ENCODE measurements around the gene QPCT. TPM values are rescaled to one million over a fixed set of nuclear protein-coding genes. Genes with fewer than 3 reads are reported as not detected.
"Not testable (repeated sequence)": the region's sequence is repeated elsewhere in the genome, so short reads cannot be mapped to it uniquely, and the experiment has no call there.

Gene QPCT
- 6.3 TPM for total RNA-seq
- polyA plus RNA-seq (ENCODE audit: insufficient read depth in 1 of 8, insufficient read length in 8 of 8, low replicate concordance in 1 of 8), result 10 to 100 TPM in 1 of 8 donors, 1 to 10 TPM in 7; 3.3 to 10.2 (median 5.9) TPM
- long read RNA-seq, donor 1, partial matches to known transcripts, result 0 of 1 reads
- long read RNA-seq, donor 1, other reads (novel, unspliced or antisense), result 0 of 1 reads
- long read RNA-seq, donor 2, partial matches to known transcripts, result 0 of 1 reads
- long read RNA-seq, donor 2, other reads (novel, unspliced or antisense), result 0 of 1 reads
- long read RNA-seq, donor 3, transcript QPCT-201 (7 exons, 1,739 nt), result major isoform, 5 of 5 reads
- long read RNA-seq, donor 3, partial matches to known transcripts, result 0 of 5 reads
- long read RNA-seq, donor 3, other reads (novel, unspliced or antisense), result 0 of 5 reads
- long read RNA-seq, donor 4, transcript QPCT-201 (7 exons, 1,739 nt), result major isoform, 6 of 6 reads
- long read RNA-seq, donor 4, partial matches to known transcripts, result 0 of 6 reads
- long read RNA-seq, donor 4, other reads (novel, unspliced or antisense), result 0 of 6 reads
- long read RNA-seq, donor 5, partial matches to known transcripts, result 0 of 3 reads
- long read RNA-seq, donor 5, other reads (novel, unspliced or antisense), result 0 of 3 reads
- long read RNA-seq, donor 6, transcript QPCT-201 (7 exons, 1,739 nt), result major isoform, 9 of 9 reads
- long read RNA-seq, donor 6, partial matches to known transcripts, result 0 of 9 reads
- long read RNA-seq, donor 6, other reads (novel, unspliced or antisense), result 0 of 9 reads
- long read RNA-seq, donor 7, transcript QPCT-201 (7 exons, 1,739 nt), result major isoform, 5 of 5 reads
- long read RNA-seq, donor 7, partial matches to known transcripts, result 0 of 5 reads
- long read RNA-seq, donor 7, other reads (novel, unspliced or antisense), result 0 of 5 reads
- long read RNA-seq, donor 8, partial matches to known transcripts, result 0 of 2 reads
- long read RNA-seq, donor 8, other reads (novel, unspliced or antisense), result 0 of 2 reads
- long read RNA-seq, donor 9, partial matches to known transcripts, result 0 of 4 reads
- long read RNA-seq, donor 9, other reads (novel, unspliced or antisense), result 0 of 4 reads
- long read RNA-seq, donor 10, transcript QPCT-201 (7 exons, 1,739 nt), result major isoform, 7 of 7 reads
- long read RNA-seq, donor 10, partial matches to known transcripts, result 0 of 7 reads
- long read RNA-seq, donor 10, other reads (novel, unspliced or antisense), result 0 of 7 reads
- long read RNA-seq, donor 11, transcript QPCT-201 (7 exons, 1,739 nt), result major isoform, 5 of 5 reads
- long read RNA-seq, donor 11, partial matches to known transcripts, result 0 of 5 reads
- long read RNA-seq, donor 11, other reads (novel, unspliced or antisense), result 0 of 5 reads

DNA sequence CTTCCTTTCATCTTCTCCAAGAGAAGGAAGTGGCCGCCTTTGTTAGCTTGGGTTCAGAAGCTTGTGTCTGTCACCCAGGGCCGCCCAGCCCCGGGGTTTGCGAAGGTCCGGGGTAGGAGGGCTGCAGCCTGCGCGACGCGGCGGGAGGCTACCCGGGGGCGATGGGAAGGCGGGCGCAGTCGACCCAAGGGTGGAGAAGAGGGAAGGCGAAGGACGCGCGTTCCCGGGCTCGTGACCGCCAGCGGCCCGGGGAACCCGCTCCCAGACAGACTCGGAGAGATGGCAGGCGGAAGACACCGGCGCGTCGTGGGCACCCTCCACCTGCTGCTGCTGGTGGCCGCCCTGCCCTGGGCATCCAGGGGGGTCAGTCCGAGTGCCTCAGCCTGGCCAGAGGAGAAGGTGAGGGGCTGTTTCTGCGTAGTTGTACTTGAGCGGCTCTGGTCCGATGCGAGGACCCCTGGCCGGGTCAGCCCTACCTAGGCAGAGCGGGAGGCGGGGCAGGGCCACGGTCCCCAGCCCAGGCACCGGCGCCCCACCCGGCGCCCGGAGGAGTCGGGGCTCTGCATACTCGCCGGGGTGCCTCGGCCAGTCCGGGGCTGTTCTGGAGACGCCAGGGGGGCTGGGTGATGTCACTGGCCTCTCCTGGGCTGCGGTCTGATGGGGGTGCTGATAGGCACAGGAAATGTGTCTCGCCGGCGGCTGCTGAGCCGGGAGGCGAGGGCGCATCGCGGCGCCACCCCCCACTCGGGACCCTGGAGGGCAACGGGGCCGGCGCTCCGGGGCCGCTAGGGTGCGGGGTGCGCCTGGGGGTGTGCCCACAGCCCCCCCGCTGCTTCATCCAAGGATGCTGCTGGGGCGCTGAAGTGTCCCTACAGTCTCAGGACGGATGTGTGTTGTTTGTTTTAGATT lies at the start of gene QPCT:
Gene QPCT, plus strand, starts transcription at position 178 of the 909 bp plus-strand sequence. Its CDS starts 102 bp downstream, at position 280.
- H3K9me3 ChIP-seq (replicated peaks; ENCODE audit: control insufficient read depth, low read depth, low read length), result no peaks in the 10 kb centered on the region
- peaks cover 2% of the 10 kb centered on the region for H3K27me3 ChIP-seq (ENCODE audit: control insufficient read depth, insufficient read depth, low read length)
- H3K4me1 ChIP-seq (ENCODE audit: control insufficient read depth, insufficient read depth, low read length), result peaks cover 19% of the 10 kb centered on the region
- peak; percentile 66 for DNase-seq
- H3K36me3 ChIP-seq (ENCODE audit: control insufficient read depth, insufficient read depth, low read length), result no peaks in the 10 kb centered on the region
- H3K4me3 ChIP-seq (ENCODE audit: low read length), result peak within 1 kb of the TSS; percentile 47
- 3% methylated on average over 67 of the region's 73 CpGs for WGBS (ENCODE audit: insufficient coverage)
- peak within 1 kb of the TSS; percentile 62 for H3K27ac ChIP-seq (ENCODE audit: low read length)

DNA sequence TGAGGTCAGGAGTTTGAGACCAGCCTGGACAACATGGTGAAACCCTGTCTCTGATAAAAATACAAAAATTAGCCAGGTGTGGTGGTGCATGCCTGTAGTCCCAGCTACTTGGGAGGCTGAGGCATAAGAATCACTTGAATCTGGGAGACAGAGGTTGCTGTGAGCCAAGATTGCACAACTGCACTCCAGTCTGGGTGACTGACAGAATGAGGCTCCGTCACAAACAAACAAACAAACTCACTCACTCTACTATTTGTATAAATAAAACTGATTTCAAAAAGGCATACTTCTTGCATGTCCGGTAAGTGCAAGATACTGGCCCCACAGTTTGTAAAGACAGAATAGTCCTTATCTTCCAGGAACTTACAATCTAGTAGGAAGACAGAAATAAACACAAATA lies 49.6 kb upstream of the QPCT start:
- not testable (repeated sequence) for H3K9me3 ChIP-seq (replicated peaks; ENCODE audit: control insufficient read depth, low read depth, low read length); H3K4me3 ChIP-seq (ENCODE audit: low read length); H3K4me1 ChIP-seq (ENCODE audit: control insufficient read depth, insufficient read depth, low read length); H3K27ac ChIP-seq (ENCODE audit: low read length); H3K27me3 ChIP-seq (ENCODE audit: control insufficient read depth, insufficient read depth, low read length); DNase-seq; H3K36me3 ChIP-seq (ENCODE audit: control insufficient read depth, insufficient read depth, low read length)
- WGBS (ENCODE audit: insufficient coverage), result no CpG with 5 or more reads among the region's 2 CpGs

- Histone ChIP-seq H3K4me1 (ENCODE audit: control insufficient read depth, insufficient read depth, low read length) (no peaks in the 10 kb centered on the region), H3K27me3 (ENCODE audit: control insufficient read depth, insufficient read depth, low read length) (no peaks in the 10 kb centered on the region), H3K36me3 (ENCODE audit: control insufficient read depth, insufficient read depth, low read length) (peaks cover 8% of the 10 kb centered on the region), H3K4me3 (ENCODE audit: low read length) (no peak overlapping the region), H3K9me3 (replicated peaks; ENCODE audit: control insufficient read depth, low read depth, low read length) (no peaks in the 10 kb centered on the region), H3K27ac (ENCODE audit: low read length) (no peak overlapping the region)
- WGBS (ENCODE audit: insufficient coverage), result no CpG with 5 or more reads among the region's 1 CpG
- no peak for DNase-seq
Observed at GRCh38 chr2:37295469-37296073, 48.9 kb upstream of the QPCT start.

DNA sequence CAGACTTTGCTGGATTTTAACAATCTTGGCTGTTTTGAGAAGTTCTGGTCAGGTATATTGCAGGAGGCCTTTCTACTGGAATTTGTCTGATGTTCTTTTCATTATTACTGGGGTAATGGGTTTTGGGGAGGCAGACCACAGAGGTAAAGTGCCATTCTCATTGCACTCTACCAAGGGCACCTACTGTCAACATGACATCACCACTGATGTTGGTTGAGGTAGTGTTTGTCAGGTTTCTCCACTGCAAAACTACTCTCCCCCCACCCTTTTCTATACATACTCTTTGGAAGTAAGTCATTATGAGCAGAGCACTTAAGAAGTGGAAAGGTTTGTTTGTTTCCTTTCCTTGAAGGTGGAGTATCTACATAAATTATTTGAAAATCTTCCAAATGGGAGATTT lies 46.8 kb upstream of the QPCT start:
- Histone ChIP-seq H3K4me3 (ENCODE audit: low read length) (no peak overlapping the region), H3K27me3 (ENCODE audit: control insufficient read depth, insufficient read depth, low read length) (no peaks in the 10 kb centered on the region), H3K27ac (ENCODE audit: low read length) (no peak overlapping the region), H3K36me3 (ENCODE audit: control insufficient read depth, insufficient read depth, low read length) (peaks cover 2% of the 10 kb centered on the region), H3K4me1 (ENCODE audit: control insufficient read depth, insufficient read depth, low read length) (no peaks in the 10 kb centered on the region), H3K9me3 (replicated peaks; ENCODE audit: control insufficient read depth, low read depth, low read length) (no peaks in the 10 kb centered on the region)
- DNase-seq, result no peak

GRCh38 chr2:37300146-37300545 lies 44.3 kb upstream of the QPCT start:
- Histone ChIP-seq H3K27me3 (ENCODE audit: control insufficient read depth, insufficient read depth, low read length) (no peaks in the 10 kb centered on the region), H3K9me3 (replicated peaks; ENCODE audit: control insufficient read depth, low read depth, low read length) (no peaks in the 10 kb centered on the region), H3K27ac (ENCODE audit: low read length) (no peak overlapping the region), H3K4me3 (ENCODE audit: low read length) (no peak overlapping the region), H3K36me3 (ENCODE audit: control insufficient read depth, insufficient read depth, low read length) (no peaks in the 10 kb centered on the region), H3K4me1 (ENCODE audit: control insufficient read depth, insufficient read depth, low read length) (no peaks in the 10 kb centered on the region)
- DNase-seq, result no peak

- WGBS (ENCODE audit: insufficient coverage), result no CpG with 5 or more reads among the region's 4 CpGs
- Histone ChIP-seq H3K4me3 (ENCODE audit: low read length) (no peak overlapping the region), H3K9me3 (replicated peaks; ENCODE audit: control insufficient read depth, low read depth, low read length) (no peaks in the 10 kb centered on the region), H3K27me3 (ENCODE audit: control insufficient read depth, insufficient read depth, low read length) (no peaks in the 10 kb centered on the region), H3K27ac (ENCODE audit: low read length) (no peak overlapping the region), H3K36me3 (ENCODE audit: control insufficient read depth, insufficient read depth, low read length) (no peaks in the 10 kb centered on the region), H3K4me1 (ENCODE audit: control insufficient read depth, insufficient read depth, low read length) (no peaks in the 10 kb centered on the region)
- DNase-seq, result no peak
Observed at GRCh38 chr2:37300578-37300977, 43.9 kb upstream of the QPCT start.

- no peaks in the 10 kb centered on the region for H3K4me1 ChIP-seq (ENCODE audit: control insufficient read depth, insufficient read depth, low read length)
- no peak overlapping the region for H3K4me3 ChIP-seq (ENCODE audit: low read length)
- DNase-seq, result no peak
- H3K36me3 ChIP-seq (ENCODE audit: control insufficient read depth, insufficient read depth, low read length), result no peaks in the 10 kb centered on the region
- H3K27me3 ChIP-seq (ENCODE audit: control insufficient read depth, insufficient read depth, low read length), result no peaks in the 10 kb centered on the region
- no peak overlapping the region for H3K27ac ChIP-seq (ENCODE audit: low read length)
- no peaks in the 10 kb centered on the region for H3K9me3 ChIP-seq (replicated peaks; ENCODE audit: control insufficient read depth, low read depth, low read length)
- WGBS (ENCODE audit: insufficient coverage), result no CpG with 5 or more reads among the region's 2 CpGs
Observed at GRCh38 chr2:37301408-37301807, 43.0 kb upstream of the QPCT start.

- no peak for DNase-seq
- H3K27me3 ChIP-seq (ENCODE audit: control insufficient read depth, insufficient read depth, low read length), result no peaks in the 10 kb centered on the region
- H3K4me1 ChIP-seq (ENCODE audit: control insufficient read depth, insufficient read depth, low read length), result no peaks in the 10 kb centered on the region
- WGBS (ENCODE audit: insufficient coverage), result 100% methylated on average over 5 of the region's 9 CpGs
- no peaks in the 10 kb centered on the region for H3K36me3 ChIP-seq (ENCODE audit: control insufficient read depth, insufficient read depth, low read length)
- no peak overlapping the region for H3K27ac ChIP-seq (ENCODE audit: low read length)
- no peak overlapping the region for H3K4me3 ChIP-seq (ENCODE audit: low read length)
- H3K9me3 ChIP-seq (replicated peaks; ENCODE audit: control insufficient read depth, low read depth, low read length), result no peaks in the 10 kb centered on the region
Observed at GRCh38 chr2:37302701-37303252, 41.7 kb upstream of the QPCT start.

- H3K27ac ChIP-seq (ENCODE audit: low read length), result no peak overlapping the region
- no peak overlapping the region for H3K4me3 ChIP-seq (ENCODE audit: low read length)
- H3K4me1 ChIP-seq (ENCODE audit: control insufficient read depth, insufficient read depth, low read length), result no peaks in the 10 kb centered on the region
- 67% methylated on average over 2 of the region's 3 CpGs for WGBS (ENCODE audit: insufficient coverage)
- H3K36me3 ChIP-seq (ENCODE audit: control insufficient read depth, insufficient read depth, low read length), result no peaks in the 10 kb centered on the region
- DNase-seq, result no peak
- H3K9me3 ChIP-seq (replicated peaks; ENCODE audit: control insufficient read depth, low read depth, low read length), result no peaks in the 10 kb centered on the region
- H3K27me3 ChIP-seq (ENCODE audit: control insufficient read depth, insufficient read depth, low read length), result no peaks in the 10 kb centered on the region
Observed at GRCh38 chr2:37306024-37306423, 38.4 kb upstream of the QPCT start.
